Ovary (tissue), 9 donors: ENCODE results near the gene SCRG1. TPM values are rescaled to one million over a fixed set of nuclear protein-coding genes. Genes with fewer than 3 reads are reported as not detected.

ENCODE experiments used
- DNase-seq, 5 donors: peaks; one replicate each; pipeline ENCODE4 v3.0.0-alpha.2; 2019 to 2020
- H3K27ac ChIP-seq, 2 donors: fragments of 200-600 bp; one replicate each; pipeline versions ENCODE4 v1.5.1 to v1.8.0; 2019 to 2022
- H3K27me3 ChIP-seq: fragments of 200-600 bp; one replicate; pipeline ENCODE4 v1.8.0; 2022
- H3K36me3 ChIP-seq: fragments of 200-600 bp; sonication (generic); one replicate; pipeline ENCODE4 v1.5.1; 2019
- H3K4me1 ChIP-seq: one replicate; pipeline ENCODE4 v1.8.1; 2013; ENCODE audit warnings: mild to moderate bottlenecking, moderate library complexity; ENCODE audit not compliant: insufficient read depth
- H3K4me3 ChIP-seq: fragments of 200-600 bp; sonication (generic); one replicate; pipeline ENCODE4 v1.5.1; 2017
- H3K9me3 ChIP-seq, 2 donors: fragments of 200-600 bp in 1 of 2; sonication (generic) in 1 of 2; one replicate each; pipeline versions ENCODE4 v1.5.1 to v1.8.1; 2013 to 2019; ENCODE audit warnings: mild to moderate bottlenecking in 1 of 2, moderate library complexity in 1 of 2
- CTCF ChIP-seq, 3 donors: fragments of 450-650 bp in 2 of 3; fragments of 200-600 bp in 1 of 3; IDR thresholded peaks; one replicate each; pipeline versions ENCODE4 v1.5.1 to v1.8.0; 2016 to 2022; ENCODE audit warnings: antibody characterized with exemption in 3 of 3, mild to moderate bottlenecking in 1 of 3
- EP300 ChIP-seq: sonication (generic); formaldehyde crosslinking; IDR thresholded peaks from one replicate; pipeline ENCODE4 v1.6.1; 2017; ENCODE audit warnings: antibody characterized with exemption
- POLR2A ChIP-seq: fragments of 450-650 bp; IDR thresholded peaks from one replicate; pipeline ENCODE4 v1.6.1; 2017; ENCODE audit warnings: antibody characterized with exemption, mild to moderate bottlenecking, moderate library complexity
- WGBS, 3 donors: extraction: QIAGEN DNeasy Blood & Tissue Kit in 1 of 3; methylation state at CpG; one replicate each; pipeline versions ENCODE4 v1.1.5 to v1.1.7; 2013 to 2017; 5-methylcytosine and 5-hydroxymethylcytosine counted together
- intact Hi-C, 4 donors: fragments of 100-400 bp; cut with DNase I; formaldehyde crosslinking; loops; one replicate each; pipeline versions ENCODE4 v1.11.0 to v1.15.1; 2022 to 2023
- polyA plus RNA-seq, 2 donors: library from polyadenylated mRNA; stranded (reverse); fragments of 200-250 nt in 1 of 2; fragments of 350-450 nt in 1 of 2; fragmentation: Illumina TruSeq in 1 of 2; extraction: RNeasy Lipid Tissue Mini Kit (QIAGEN cat#74804) in 1 of 2; gene quantifications; one replicate each; pipeline ENCODE4 v1.2.3, GENCODE V29; 2013 to 2014
- total RNA-seq, 7 donors: library from RNA; depleted of rRNA in 2 of 7; stranded (reverse); fragments of >200 nt in 2 of 7; fragmentation: NEBNext Ultra II Directional in 3 of 7; extraction: Animal tissue kit (Norgen Biotek cat#: 25700) in 3 of 7; gene quantifications; one replicate each; pipeline versions ENCODE4 v1.1.0 to v1.2.4, GENCODE V29; 2016 to 2023
- donor health status: DM: no; HTN: no; CAD: no; lungs with moderate emphysema.
- donor health status: DM: no; HTN: no; CAD: no.
- donor health status: Bipolar disorder and iron deficiency.
- donor health status: DM: yes; HTN: yes; CAD: no.
- donor health status: DM: no; HTN: no; CAD: no.
- donor health status: DM: yes; HTN: yes; CAD: no.

The SCRG1 gene
- total and polyA plus RNA-seq, 9 donors, result 0.08 to 3.0 (median 0.34) TPM; not detected in 1

DNA sequence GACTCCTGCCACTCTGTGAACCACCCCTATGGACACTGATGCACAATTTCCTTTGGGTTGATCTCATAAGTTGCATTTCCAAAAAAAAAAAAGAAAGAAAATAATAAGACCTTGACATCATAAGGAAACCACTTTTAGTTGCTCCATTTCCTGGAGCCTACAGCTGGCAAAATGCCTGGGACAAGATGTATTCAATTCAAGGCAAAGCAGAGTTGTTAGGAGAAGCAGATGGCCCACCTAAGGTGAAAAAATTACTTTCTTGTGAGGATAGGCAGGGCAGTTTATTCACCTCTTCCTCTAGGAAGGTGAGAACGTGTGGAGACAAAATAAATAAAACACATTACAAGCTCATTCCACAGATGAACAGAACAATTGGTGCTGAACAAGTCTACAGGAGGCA, 14.1 kb upstream of the SCRG1 start:
- Histone ChIP-seq H3K36me3 (no peaks in the 10 kb centered on the region), H3K4me1 (no peaks in the 10 kb centered on the region), H3K27me3 (no peaks in the 10 kb centered on the region), H3K4me3 (no peak overlapping the region), H3K9me3 (no peaks in the 10 kb centered on the region), H3K27ac (no peak overlapping the region)
- WGBS, 3 donors, result 65 to 76% (median 73%) methylated on average over 1 of the region's 1 CpG
- intact Hi-C loops, result loop anchor here (5.0 to 10.0 kb wide), 4 partner anchors 79 to 398 kb away; no protein-coding TSS in a partner anchor
- no peak for TF ChIP-seq POLR2A
- no peak for TF ChIP-seq CTCF (IDR thresholded peaks at IDR 0.05)
- no peak for TF ChIP-seq EP300
- no peak for DNase-seq

DNA sequence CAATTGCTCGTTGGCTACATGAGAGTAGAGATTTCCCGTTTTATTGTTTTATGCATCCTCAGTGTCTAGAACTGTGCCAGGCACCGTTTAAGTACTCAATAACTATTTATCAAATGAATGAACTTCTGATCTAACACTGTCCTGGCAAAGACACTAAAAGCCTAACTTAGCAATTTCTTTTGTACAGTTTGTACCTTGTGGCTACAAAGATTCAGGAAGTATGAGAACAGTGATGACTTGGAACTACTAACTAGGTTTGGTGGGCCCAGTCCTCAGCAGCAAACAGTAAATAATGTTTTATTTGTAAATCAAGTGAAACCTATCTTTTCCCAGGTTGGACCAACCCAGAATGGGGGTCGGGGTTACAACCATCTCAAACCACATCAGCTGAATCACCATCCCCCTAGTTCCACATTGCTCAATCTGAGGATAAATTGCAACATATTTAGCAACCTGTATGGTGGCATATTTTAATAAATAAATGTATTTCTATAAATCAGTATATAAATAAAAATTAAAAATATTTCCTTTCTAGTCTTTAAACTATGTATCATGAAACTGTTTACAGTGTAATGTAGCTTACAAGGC, 12.3 kb upstream of the SCRG1 start:
- intact Hi-C loops, result loop anchor here (5.0 to 10.0 kb wide), 4 partner anchors 81 to 396 kb away; no protein-coding TSS in a partner anchor
- Histone ChIP-seq H3K4me1 (no peaks in the 10 kb centered on the region), H3K36me3 (no peaks in the 10 kb centered on the region), H3K4me3 (no peak overlapping the region), H3K9me3 (no peaks in the 10 kb centered on the region), H3K27ac (no peak overlapping the region), H3K27me3 (no peaks in the 10 kb centered on the region)
- WGBS, 3 donors, result 52 to 57% (median 56%) methylated on average over 4 of the region's 4 CpGs
- no peak for DNase-seq
- TF ChIP-seq POLR2A (no peak), EP300 (no peak), CTCF (IDR thresholded peaks at IDR 0.05) (no peak)

DNA sequence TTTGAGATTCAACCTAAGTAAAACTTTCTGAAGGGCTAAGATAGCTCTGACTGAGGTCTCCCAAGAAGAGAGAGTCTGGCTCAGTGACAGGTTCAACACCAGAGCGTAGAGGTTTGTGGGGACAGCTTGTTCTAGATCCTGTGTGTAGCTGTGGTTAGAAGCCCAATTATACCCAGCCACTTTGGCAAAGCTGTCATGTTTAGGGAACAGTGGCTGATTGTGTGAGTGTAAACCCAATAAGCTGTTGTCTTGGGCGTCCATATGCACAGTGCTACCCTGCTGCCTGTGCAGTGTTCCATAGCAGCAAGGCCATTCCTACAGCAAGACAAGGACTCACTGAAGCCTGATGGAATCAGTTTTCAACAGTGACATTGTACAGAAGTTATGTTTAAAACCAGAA, 11.2 kb upstream of the SCRG1 start:
- WGBS, 3 donors, result 40 to 50% (median 47%) methylated on average over 2 of the region's 2 CpGs
- Histone ChIP-seq H3K27ac (no peak overlapping the region), H3K4me1 (no peaks in the 10 kb centered on the region), H3K27me3 (no peaks in the 10 kb centered on the region), H3K4me3 (no peak overlapping the region), H3K9me3 (no peaks in the 10 kb centered on the region), H3K36me3 (no peaks in the 10 kb centered on the region)
- intact Hi-C loops, result loop anchor here (5.0 to 10.0 kb wide), 4 partner anchors 82 to 395 kb away; no protein-coding TSS in a partner anchor
- TF ChIP-seq EP300 (no peak), CTCF (IDR thresholded peaks at IDR 0.05) (no peak), POLR2A (no peak)
- DNase-seq, result no peak

- Histone ChIP-seq H3K27ac (no peak overlapping the region), H3K36me3 (no peaks in the 10 kb centered on the region), H3K4me3 (no peak overlapping the region), H3K9me3 (no peaks in the 10 kb centered on the region), H3K27me3 (no peaks in the 10 kb centered on the region), H3K4me1 (no peaks in the 10 kb centered on the region)
- intact Hi-C loops, result no loop called here
- TF ChIP-seq CTCF (IDR thresholded peaks at IDR 0.05) (no peak), POLR2A (no peak), EP300 (no peak)
- WGBS, 3 donors, result 93 to 96% (median 95%) methylated on average over 4 of the region's 4 CpGs
- no peak for DNase-seq
Observed at GRCh38 chr4:173405840-173406606, 7.1 kb upstream of the SCRG1 start.
